Kidney tubule cell (primary cell): ENCODE measurements around the gene CLOCK.
A peak's percentile ranks its signal among the peaks of the same experiment; 100 is the strongest.

Source experiments
- DNase-seq: peaks from one replicate; pipeline ENCODE4 v3.0.0-alpha.2; 2018; ENCODE audit warnings: low spot score

Gene CLOCK

DNA sequence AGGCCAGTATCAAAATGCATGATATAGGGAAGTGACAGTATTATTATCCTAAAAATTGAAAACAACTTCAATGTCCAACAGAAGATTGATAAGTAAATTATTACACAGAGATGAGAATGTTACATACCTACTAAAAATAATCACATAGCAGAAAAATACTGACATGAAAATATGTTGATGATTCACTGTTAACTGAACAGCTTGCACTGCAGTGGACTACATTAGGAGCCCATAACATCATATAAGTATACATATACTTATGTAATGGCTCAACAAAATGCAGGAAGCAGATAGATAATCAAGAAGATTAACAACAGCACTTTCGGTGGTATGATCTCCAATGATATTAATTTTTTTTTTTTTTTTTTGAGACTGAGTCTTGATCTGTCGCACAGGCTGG lies 7.1 kb downstream of the CLOCK start:
- no peak for DNase-seq

DNA sequence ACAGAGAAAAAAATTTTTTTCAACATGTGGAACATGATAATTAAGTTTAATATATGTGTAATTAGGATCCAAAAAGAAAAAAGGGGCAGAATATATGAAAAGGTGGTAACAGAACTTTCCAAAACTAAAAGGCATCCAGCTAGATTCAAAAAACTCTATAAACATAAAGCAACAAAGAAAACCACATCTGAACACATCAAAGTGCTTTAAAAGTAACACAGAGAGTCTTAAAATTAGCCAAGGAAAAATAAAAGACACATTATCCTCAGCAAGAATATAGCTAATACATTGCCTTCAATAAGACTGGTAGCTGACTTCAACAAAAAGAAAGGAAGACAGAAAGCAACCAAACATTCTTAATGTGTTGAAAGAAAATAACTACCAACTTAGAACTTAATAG lies 8.2 kb downstream of the CLOCK start:
- DNase-seq = no peak

- no peak for DNase-seq
These were observed 12.4 kb downstream of the CLOCK start for GRCh38 chr4:55534306-55534705.

GRCh38 chr4:55530691-55531090 lies 16.0 kb downstream of the CLOCK start:
- DNase-seq = no peak

- no peak for DNase-seq
These were observed 16.5 kb downstream of the CLOCK start for GRCh38 chr4:55530167-55530566.

DNA sequence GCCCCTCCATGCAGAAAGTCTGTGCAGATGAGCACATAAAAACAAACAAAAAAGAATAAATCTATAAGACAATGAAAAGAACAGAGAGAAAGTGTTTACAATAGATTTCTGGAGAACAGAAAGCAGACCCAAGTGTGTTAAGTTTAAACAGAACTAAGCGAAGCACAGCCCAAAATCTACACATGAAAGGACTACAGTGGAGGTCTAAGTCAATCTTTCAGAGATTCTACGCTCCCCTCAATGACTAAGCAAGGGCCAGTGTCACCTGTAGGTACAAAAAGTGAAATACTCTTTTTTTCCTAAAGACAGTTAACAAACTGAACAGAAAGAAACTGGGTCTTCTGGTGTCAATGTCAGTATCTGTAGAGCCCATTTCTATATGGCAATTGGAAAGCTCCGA lies 18.2 kb downstream of the CLOCK start:
- DNase-seq = no peak

DNA sequence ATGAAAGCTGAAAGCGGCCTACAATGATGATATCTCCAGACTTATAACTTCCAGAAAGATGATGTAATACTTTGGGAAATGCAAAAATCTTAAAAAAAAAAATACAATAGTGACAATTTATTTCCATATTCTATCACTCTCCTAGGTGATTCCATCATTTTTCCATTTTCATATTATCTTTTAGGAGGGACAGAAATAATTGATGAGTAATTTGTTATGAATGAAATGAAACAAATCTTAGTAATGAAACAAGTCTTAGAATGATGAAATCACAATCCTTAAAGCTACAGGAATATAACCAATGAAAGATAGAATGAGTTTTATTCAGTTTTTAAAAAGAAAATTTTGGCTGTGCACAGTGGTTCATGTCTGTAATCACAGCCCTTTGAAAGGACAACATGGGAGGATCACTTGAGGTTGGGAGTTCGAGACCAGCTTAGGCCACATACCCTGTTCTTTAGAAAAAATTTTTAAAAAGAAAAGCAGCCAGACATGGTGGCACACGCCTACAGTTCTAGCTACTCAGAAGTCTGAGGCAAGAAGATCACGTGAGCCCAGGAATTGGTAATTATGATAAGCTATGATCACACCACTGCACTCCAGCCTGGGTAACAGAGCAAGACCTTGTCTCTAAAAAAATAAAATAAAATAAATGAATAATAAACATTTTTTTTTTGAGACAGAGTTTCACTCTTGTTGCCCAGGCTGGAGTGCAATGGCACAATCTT lies 21.7 kb downstream of the CLOCK start:
- no peak for DNase-seq

- DNase-seq = no peak
These were observed 28.3 kb downstream of the CLOCK start for GRCh38 chr4:55518442-55518841.

- no peak for DNase-seq
These were observed 29.0 kb downstream of the CLOCK start for GRCh38 chr4:55517526-55518229.

DNA sequence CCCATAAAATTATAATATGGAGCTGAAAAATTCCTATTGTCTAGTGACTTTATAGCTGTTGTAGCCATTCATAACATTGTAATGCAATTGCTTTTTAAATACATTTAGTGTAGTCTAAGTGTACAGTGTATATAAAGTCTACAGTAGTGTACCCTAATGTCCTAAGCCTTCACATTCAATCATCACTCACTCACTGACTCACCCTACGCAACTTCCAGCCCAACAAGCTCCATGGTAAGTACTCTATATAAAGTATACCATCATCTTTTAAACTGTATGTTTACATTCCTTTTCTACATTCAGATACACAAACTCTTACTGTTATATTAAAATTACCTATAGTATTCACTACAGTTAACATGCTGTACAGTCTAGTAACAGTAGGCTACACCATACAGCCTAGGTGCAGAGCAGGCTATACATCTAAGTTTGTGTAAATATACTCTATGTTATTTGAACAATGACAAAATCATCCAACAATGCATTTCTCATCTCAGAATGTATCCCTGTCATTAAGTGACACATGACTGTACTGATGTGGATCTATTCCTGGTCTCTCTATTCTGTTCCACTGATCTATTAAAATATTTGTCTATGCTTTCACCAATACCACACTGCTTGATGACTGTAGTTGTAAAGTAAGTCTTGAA lies 33.7 kb downstream of the CLOCK start:
- DNase-seq = peak; percentile 4

DNA sequence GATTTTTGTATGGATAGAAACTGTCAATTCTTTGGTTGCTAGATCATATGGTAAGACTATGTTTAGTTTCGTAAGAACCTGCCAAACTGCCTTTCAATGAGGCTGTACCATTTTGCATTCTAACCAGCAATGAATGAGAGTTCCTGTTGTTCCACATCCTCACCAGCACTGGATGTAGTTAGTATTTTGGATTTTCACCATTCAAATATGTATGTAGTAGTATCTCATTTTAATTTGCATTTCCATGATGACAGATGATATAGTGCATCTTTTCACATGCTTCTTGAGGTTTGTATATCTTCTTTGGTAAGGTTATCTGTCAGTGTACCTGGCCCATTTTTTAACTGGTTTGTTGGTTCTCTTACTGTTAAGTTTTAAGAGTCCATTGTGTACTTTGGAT lies 34.6 kb downstream of the CLOCK start:
- DNase-seq = no peak

GRCh38 chr4:55510685-55511084 lies 36.0 kb downstream of the CLOCK start:
- no peak for DNase-seq

- peak; percentile 9 for DNase-seq
These were observed 37.4 kb downstream of the CLOCK start for GRCh38 chr4:55509266-55509665.

DNA sequence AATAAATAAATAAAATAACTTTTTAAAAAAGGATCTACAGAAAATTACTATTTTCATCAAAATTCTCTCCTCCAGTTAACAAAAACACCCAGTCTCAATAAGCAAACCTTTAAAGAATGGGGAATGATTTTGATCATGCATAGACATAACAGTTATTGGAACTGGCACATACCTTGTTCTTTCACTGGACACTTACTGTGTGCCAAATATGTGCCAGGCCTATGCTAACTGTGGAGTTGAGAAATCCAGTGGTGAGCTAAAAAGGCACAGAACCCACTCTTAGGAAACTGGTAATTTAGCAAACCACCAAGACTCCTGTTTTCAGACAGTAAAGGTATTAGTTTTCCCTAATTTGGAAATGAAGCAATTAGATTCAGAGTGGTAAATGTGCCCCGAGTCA lies 39.1 kb downstream of the CLOCK start:
- no peak for DNase-seq

DNA sequence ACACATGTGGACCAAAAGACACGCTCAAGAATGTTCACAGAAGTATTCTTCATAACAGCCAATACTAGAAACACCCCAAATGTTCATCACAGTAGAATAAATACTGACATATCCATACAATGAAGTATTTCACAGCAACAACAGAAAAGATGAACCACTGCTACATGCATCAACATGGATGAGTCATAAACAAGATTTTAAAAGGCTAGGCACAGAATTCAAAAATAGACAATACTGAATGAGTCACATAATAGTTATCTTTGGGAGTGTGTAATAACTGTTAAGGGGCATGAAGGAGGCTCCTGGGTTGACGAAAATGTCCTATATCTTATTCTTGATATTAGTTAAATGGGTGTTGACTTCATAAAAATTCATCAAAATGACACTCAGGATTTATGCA lies 43.5 kb downstream of the CLOCK start:
- DNase-seq = peak; percentile 53

DNA sequence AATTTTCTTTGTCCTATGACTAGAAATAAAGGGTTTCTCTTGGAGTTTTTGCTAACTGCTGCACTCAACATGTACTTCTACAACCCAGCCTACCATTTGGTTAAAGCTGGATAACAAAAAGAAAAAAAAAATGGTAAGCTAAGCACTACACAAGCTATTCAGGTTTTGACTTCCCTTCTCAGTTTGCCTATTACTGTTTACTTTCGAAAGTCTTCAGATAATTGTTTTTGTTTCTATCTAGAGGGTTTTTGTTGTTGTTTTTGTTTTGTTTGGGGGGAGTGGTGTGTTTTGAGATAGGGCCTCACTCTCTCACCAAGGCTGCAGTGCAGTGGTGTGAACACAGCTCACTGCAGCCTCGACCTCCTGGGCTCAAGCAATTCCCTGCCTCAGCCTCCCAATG lies 46.6 kb downstream of the CLOCK start:
- no peak for DNase-seq

GRCh38 chr4:55499495-55499894 lies 47.2 kb downstream of the CLOCK start:
- DNase-seq = no peak

GRCh38 chr4:55498051-55498450 lies 48.7 kb downstream of the CLOCK start:
- DNase-seq = no peak

- DNase-seq = no peak
These were observed 55.2 kb downstream of the CLOCK start for GRCh38 chr4:55491486-55491885.

DNA sequence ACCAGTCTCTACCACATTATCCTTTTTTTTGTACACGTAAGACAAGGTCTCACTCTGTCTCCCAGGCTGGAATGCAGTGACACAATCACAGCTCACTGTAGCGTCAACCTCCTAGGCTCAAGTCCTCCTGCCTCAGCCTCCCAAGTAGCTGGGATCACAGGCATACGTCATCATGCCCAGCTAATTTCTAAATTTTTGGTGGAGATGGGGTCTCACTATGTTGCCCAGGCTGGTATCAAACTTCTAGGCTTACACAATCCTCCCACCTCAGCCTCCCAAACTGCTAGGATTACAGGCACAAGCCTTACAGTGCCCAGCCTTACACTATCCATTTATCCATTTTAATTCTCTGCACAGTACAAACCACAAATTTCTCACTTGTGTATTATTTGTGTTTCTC lies 58.0 kb downstream of the CLOCK start:
- DNase-seq = no peak

GRCh38 chr4:55485821-55486220 lies 60.9 kb downstream of the CLOCK start:
- DNase-seq = no peak

- DNase-seq = no peak
These were observed 63.4 kb downstream of the CLOCK start for GRCh38 chr4:55483315-55483714.
